Activated CD4-positive, alpha-beta T cell treated with anti-CD3 and anti-CD28 coated beads for 4 hours (primary cell): ENCODE measurements around the gene TFAM.
A peak's percentile ranks its signal among the peaks of the same experiment; 100 is the strongest.

Experiments used
- DNase-seq, 2 donors: peaks; one replicate each; pipeline ENCODE4 v3.0.0-alpha.2; 2020

Gene TFAM

DNA sequence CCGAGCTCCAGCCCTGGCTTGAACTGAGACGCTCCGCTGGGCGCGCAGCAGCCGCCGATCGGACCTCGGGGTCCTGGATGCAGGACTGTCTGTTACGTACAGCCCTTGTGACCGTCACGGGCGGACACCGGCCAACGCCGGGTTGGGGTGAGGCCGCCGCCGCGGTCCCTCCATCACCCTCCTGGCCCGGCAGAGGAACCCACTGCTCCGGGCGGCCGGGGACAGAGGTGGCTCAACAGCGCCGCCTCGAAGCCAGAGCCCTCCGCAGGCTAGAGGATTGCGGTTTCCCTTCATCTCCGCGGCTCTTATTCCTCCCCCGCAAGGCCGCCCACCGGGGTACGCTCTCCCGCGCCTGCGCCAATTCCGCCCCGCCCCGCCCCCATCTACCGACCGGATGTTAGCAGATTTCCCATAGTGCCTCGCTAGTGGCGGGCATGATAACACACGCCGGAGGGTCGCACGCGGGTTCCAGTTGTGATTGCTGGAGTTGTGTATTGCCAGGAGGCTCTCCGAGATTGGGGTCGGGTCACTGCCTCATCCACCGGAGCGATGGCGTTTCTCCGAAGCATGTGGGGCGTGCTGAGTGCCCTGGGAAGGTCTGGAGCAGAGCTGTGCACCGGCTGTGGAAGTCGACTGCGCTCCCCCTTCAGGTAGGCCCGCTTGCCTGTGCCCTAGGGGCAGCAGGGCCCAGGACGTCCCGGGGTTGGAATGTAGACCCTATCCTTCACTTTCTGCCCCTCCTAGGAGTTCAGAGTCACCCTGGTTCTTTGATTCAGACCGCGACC lies at the start of gene TFAM:
TFAM (plus strand) TSS at position 412 of the 785 bp plus-strand sequence; CDS start at position 550, 138 bp downstream.
- DNase-seq: peak; percentile 95 to 99

- no peak for DNase-seq
Measured at GRCh38 chr10:58336242-58336641, 49.0 kb upstream of the TFAM start.

- no peak for DNase-seq
Measured at GRCh38 chr10:58341422-58341821, 43.8 kb upstream of the TFAM start.

DNA sequence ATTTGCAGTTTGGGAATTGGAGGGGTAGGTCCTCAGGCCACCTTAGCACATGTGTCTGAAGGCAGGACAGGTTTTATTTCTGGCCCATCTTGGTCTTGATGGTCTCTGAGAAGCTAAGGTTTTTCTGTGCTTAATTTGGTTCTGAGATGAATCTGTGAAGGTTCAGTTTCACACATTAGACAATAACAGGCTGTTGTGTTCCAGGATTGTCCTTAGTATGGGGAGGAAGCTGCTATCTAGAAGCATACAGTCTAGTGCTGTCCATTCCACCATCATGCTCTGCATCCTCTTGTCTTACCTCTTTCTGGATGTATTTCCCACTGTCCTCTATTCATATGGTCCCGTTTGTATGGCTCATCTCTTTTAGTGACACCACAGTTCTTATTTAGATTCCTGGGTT lies 43.3 kb upstream of the TFAM start:
- DNase-seq: no peak

DNA sequence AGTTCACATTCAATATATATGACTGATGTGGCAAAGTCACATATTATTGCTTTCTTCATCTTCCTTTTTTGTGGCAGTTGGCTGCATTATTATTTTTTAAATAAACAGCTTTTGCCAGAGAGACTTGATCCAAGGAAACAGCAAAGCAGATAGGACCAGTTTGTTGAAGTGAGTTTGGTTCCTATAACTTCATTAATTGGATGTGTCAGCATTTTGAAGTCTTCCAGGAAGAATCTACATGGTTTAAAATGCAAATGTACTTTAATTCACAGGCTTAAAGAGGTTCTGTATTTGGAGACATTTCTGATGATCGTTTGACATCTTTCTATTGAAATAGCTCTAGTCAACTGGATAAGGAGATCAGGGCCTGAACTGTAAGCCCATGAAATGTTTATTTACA lies 37.2 kb upstream of the TFAM start:
- no peak for DNase-seq

GRCh38 chr10:58348571-58349033 lies 36.6 kb upstream of the TFAM start:
- DNase-seq: no peak

- no peak for DNase-seq
Measured at GRCh38 chr10:58350023-58350422, 35.2 kb upstream of the TFAM start.

- DNase-seq: no peak
Measured at GRCh38 chr10:58350619-58351323, 34.4 kb upstream of the TFAM start.

DNA sequence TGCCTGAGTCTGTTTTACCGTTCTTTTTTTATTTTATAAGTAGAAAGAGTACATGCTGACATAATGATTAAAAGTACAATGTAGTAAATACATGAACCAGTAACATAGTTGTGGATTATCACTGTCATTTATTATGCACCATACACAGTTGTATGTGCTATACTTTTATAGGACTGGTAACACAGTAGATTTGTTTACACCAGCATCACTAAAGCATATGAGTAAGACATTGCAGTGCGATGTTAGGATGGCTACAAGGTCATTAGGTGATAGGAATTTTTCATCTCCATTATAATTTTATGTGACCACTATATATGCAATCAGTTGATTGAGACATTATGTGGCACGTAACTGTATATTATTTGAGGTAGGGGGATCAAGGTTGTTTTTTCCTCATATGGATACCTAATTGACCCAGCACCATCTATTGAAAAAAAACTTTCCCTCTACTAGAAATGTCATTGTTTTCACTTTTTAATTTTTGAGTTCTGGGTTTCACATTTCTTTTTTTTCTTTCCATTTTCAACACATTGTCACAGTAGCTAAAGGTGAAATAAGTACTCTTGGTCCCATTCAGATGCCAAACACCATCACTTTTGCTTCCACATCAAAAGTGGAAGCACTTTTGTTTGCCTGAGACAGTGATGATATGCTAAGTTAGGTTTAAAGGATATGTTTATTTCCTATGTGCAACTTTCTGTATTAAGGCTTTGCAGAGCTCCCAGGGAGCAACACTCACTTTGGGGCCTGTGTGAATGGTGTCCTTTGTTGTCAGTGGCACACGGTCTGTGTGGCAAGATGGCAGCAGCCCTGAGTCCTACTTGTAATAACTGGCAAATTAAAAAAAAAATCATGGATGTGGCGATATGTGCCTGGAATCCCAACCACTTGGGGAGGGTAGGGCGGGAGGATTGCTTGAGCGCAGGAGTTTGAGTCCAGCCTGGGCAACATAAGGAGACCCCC lies 33.3 kb upstream of the TFAM start:
- no peak for DNase-seq

DNA sequence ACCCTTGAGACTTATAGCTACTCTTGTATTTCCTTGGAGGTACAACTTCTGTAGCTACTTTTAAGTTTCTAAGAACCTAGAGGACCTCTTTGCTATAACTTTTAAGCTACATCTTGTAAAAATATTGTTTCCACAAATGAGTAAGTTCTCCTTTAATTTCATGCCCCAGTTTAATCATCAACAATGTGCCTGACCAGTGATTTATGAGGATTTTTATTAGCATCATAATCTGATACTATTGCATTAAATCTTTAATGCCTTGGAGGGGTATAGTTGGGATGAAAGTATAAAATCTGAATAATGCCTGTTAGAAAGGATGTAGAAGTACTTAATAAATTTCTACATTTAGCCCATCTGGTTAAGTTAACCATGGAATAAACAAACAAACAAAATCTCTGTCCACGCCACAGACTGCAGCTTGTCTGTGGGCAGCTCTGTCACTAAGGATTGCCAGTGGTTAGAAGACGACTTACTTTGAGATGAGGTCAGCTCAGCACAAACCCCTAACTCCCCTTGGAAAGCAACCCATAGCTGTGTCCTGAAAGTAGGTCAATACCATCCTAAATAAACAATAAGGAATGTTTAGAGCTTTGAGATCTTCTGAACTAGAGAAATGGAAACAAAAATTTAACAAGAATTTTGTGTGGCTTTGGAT lies 32.1 kb upstream of the TFAM start:
- no peak for DNase-seq

DNA sequence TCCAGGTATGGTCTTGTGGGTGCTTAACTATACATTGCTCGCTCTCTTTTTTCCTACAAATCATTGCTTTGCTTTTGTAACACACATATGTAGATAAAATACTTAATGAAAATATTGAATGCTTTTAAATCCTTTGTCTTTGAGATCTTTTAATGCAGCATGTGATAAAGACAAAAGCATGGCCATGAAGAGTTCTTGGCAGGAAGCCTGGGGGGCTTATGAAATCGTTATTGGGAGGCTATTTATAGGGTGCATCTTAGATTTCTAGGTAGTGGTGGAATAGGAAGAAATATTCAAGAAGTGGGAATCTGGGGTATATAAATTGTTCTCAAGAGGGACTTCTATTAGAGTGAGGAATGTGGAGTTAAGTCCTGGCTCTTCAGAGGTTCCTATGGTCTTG lies 28.5 kb upstream of the TFAM start:
- no peak for DNase-seq

GRCh38 chr10:58358314-58358933 lies 26.8 kb upstream of the TFAM start:
- DNase-seq: no peak

GRCh38 chr10:58358947-58359346 lies 26.3 kb upstream of the TFAM start:
- no peak for DNase-seq

DNA sequence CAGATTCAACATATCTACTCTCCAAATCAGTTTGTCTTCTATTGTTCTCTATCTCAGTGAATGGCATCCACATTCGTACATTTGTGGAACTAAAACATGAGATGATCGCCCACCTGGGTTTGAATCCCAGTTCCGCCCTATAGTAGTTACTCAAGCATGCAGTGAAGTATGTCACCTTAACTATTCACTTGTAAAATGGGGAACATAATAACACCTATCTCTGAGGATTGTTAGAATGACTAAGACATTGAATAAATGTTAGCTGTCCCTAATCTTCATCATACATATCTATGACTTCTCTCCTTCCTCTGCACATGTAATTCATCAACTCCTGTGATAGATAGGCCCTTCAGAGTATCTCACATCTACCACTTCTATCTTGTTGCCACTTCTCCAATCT lies 25.7 kb upstream of the TFAM start:
- no peak for DNase-seq

DNA sequence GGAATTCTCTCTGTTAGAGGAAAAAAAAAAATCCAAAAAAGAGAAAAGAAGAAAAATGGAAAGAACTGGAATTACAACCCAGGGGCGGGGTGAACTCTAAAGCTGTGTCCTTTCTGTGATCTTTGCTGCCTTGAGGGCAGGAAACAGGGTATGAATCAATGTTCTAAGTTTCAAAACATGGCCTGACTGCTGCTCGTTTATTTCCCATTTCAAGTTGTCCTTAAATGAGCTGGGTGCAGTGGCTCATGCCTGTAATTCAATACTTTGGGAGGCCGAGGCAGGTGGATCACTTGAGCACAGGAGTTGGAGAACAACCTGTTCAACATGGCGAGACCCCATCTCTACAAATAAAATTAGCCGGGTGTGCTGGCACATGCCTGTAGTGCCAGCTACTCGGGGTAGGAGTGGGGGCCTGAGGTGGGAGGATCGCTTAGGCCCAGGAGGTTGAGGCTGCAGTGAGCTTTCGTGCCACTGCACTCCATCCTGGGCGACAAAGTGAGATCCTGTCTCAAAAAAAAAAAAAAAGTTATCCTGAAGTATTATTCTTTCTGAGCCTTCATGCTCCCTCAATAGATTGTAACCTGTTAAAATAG lies 24.7 kb upstream of the TFAM start:
- no peak for DNase-seq

- DNase-seq: no peak
Measured at GRCh38 chr10:58361353-58361752, 23.9 kb upstream of the TFAM start.

DNA sequence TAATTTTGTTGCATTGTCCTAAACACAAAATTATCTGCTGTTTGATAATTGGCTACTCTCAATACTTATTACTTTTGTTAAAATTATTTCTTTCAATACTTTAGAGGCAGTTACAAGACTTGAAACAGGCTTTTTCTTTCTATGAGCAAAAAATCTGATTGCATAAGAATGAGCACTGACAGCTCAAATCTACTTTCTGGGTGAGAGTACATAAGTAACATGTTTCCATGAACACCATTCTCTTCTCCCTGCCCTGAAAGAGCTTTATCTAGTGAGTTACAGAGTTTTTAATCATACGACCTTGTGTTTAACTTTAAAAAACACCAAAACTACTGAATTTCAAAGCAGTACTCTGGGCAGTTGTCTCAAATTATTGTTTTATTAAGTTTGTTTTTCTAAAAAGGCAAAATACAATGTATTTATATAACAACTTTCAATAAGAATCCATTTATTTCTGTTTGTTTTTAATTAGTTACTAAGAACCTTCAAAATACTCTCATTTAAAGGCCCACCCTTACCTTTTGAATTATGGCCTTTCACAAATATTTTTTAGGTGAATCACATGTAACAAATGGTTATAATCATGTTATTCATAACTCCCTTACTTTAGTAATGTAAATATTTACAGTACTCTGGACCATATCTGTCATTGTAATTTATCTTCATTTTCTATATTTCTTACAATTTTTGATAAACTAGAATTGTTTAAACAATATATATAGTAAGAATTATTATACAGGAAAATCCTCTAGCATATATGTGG lies 23.0 kb upstream of the TFAM start:
- DNase-seq: no peak

- DNase-seq: no peak
Measured at GRCh38 chr10:58367069-58367468, 18.1 kb upstream of the TFAM start.

DNA sequence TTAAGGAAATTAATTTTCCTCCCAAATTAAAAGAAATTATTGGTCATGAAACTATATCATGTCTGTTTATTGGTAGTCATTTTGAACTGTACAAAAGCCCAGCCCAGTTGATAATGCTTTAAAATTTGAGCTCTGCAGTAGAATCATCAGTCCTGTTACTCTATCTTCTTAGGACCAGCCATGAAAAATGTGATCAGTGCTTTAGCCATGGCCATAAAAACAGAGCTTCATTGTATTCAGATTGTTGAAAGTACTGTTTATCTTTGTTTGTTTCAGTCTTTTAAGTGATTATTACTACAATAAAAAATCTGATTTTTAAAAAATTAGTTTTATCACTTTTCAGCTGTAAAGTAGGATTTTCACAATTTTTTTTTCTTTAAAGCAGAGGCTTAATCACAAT lies 13.7 kb upstream of the TFAM start:
- DNase-seq: no peak

- no peak for DNase-seq
Measured at GRCh38 chr10:58372607-58373441, 12.4 kb upstream of the TFAM start.
